Measurements from ENCODE around the gene THRB.

Gene THRB

DNA sequence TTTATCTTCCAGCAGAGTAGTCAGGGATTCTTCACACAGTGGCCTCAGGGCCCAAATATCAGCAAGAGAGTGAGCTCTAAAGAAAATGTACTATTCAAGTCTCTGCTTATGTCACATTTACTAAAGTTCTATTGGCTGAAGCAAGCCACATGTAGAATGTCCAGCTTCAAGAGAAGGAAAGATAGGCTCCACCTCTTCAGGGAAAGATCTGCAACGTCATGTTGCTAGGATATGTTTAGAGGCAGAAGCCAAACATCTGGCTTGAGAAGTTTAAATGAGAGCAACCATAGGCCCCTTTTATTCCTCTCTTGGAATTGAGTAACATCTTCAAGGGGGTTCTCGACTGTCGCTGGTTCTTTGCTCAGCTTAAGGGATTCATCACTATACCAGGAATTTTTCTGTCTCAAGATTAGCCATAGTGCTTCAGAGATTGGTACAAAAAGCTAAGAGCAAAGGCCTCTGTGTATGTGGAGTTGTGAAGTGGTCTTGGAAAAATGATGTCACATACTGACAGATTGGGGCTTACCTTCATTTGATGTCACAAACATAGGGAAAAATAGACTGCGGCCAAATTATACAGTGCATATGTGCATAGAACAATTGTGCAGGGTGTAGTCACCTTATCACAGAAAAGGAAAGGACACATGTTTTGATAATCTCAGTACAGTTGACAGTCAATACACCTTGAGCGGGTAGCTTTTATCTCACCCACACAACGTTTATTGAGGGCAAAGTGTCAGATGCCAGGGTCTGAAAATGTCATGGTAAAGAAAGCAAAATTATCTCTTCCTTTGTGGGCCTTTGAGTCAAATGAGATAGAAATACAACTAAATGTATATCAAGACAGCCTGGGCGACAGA is 11.3 kb upstream of the THRB start:
- Mint-ChIP-seq H3K27ac (no peak overlapping the region), H3K36me3 (ENCODE audit: low read depth) (no peaks in the 10 kb centered on the region), H3K4me1 (ENCODE audit: low read depth) (peaks cover 22% of the 10 kb centered on the region), H3K4me3 (no peak overlapping the region), H3K27me3 (peaks cover 3% of the 10 kb centered on the region), H3K9me3 (no peaks in the 10 kb centered on the region)
- intact Hi-C loops (cut with micrococcal nuclease), result no loop called here

DNA sequence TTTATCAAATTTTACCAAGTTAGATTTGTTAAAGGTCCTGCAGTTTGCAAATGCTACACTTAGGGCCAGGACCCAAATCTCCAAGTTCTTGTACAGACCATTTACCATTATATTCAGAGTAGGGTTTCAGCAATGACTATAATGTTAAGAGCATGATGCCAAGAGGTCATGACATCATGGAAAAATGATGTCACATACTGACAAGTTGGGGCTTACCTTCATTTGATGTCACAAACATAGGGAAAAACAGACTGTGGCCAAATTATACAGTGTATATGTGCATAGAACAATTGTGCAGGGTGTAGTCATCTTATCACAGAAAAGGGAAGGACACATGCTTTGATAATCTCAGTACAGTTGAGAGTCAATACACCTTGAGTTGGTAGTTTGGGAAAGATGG is 10.1 kb upstream of the THRB start:
- Mint-ChIP-seq H3K4me3 (no peak overlapping the region), H3K27ac (no peak overlapping the region), H3K27me3 (peaks cover 6% of the 10 kb centered on the region), H3K36me3 (ENCODE audit: low read depth) (no peaks in the 10 kb centered on the region), H3K4me1 (ENCODE audit: low read depth) (peaks cover 22% of the 10 kb centered on the region), H3K9me3 (no peaks in the 10 kb centered on the region)
- intact Hi-C loops (cut with micrococcal nuclease), result no loop called here

- intact Hi-C loops (cut with micrococcal nuclease), result no loop called here
These were observed 9.0 kb upstream of the THRB start for GRCh38 chr3:24503616-24504113.

GRCh38 chr3:24502690-24503089 is 8.0 kb upstream of the THRB start:
- Mint-ChIP-seq H3K36me3 (ENCODE audit: low read depth) (no peaks in the 10 kb centered on the region), H3K27ac (peak overlapping the region; percentile 22), H3K27me3 (peaks cover 20% of the 10 kb centered on the region), H3K4me1 (ENCODE audit: low read depth) (peaks cover 21% of the 10 kb centered on the region), H3K9me3 (no peaks in the 10 kb centered on the region), H3K4me3 (no peak overlapping the region)
- intact Hi-C loops (cut with micrococcal nuclease), result no loop called here

More at GRCh38 chr3:24503616-24504113, 9.0 kb upstream of the THRB start:
- Mint-ChIP-seq H3K36me3 (ENCODE audit: low read depth) (no peaks in the 10 kb centered on the region), H3K4me3 (no peak overlapping the region), H3K27ac (no peak overlapping the region), H3K27me3 (peaks cover 11% of the 10 kb centered on the region), H3K9me3 (no peaks in the 10 kb centered on the region), H3K4me1 (ENCODE audit: low read depth) (peaks cover 22% of the 10 kb centered on the region)

DNA sequence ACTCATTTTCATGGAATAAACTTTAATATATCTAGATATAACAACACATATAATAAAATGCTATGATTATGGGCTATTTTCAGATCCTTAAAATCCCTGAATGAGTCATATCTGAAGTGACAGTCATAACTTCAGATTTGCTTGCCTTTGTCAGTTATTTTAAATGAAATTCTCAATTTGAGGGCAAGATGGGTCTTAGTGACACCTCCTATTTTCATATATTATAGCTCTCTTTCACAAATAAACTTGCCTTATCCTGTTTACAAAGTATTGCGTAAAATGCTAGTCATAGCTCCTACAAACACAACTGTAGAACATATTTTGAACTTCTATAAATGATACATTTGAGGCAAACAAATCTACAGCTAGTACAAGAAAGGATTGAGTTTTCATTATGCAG is 6.2 kb upstream of the THRB start:
- peaks cover 18% of the 10 kb centered on the region for H3K4me1 Mint-ChIP-seq (ENCODE audit: low read depth)
- no peak overlapping the region for H3K27ac Mint-ChIP-seq
- H3K9me3 Mint-ChIP-seq, result no peaks in the 10 kb centered on the region
- H3K36me3 Mint-ChIP-seq (ENCODE audit: low read depth), result no peaks in the 10 kb centered on the region
- intact Hi-C loops (cut with micrococcal nuclease), result no loop called here
- H3K4me3 Mint-ChIP-seq, result no peak overlapping the region
- H3K27me3 Mint-ChIP-seq, result peaks cover 36% of the 10 kb centered on the region

GRCh38 chr3:24499991-24500390 is 5.3 kb upstream of the THRB start:
- Mint-ChIP-seq H3K4me3 (no peak overlapping the region), H3K4me1 (ENCODE audit: low read depth) (peaks cover 25% of the 10 kb centered on the region), H3K27me3 (peaks cover 41% of the 10 kb centered on the region), H3K27ac (no peak overlapping the region), H3K9me3 (no peaks in the 10 kb centered on the region), H3K36me3 (ENCODE audit: low read depth) (no peaks in the 10 kb centered on the region)
- intact Hi-C loops (cut with micrococcal nuclease), result no loop called here

GRCh38 chr3:24498796-24499195 is 4.1 kb upstream of the THRB start:
- Mint-ChIP-seq H3K27ac (no peak overlapping the region), H3K9me3 (no peaks in the 10 kb centered on the region)
- intact Hi-C loops (cut with micrococcal nuclease), result no loop called here

DNA sequence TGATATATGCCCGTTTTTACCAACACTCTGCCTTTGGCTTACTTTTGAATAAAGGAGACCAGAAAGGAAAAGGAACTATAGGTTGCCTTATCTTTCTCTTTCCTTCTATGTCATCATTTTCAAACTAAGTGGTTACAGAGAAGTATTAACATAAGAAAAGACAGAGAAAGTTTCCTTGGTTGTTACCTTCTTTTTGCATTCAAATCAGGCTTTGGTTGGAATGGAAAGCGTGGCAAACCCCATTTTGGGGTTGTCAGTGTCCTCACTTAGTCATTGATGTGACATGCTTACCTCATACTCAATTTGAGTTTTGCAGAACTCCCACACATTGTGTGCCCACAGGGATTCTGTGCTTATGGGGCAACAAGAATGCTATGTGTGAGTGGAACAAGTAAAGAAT is 3.7 kb upstream of the THRB start:
- intact Hi-C loops (cut with micrococcal nuclease), result no loop called here

More at GRCh38 chr3:24498796-24499195, 4.1 kb upstream of the THRB start:
- Mint-ChIP-seq H3K36me3 (ENCODE audit: low read depth) (no peaks in the 10 kb centered on the region), H3K4me1 (ENCODE audit: low read depth) (peaks cover 28% of the 10 kb centered on the region), H3K27me3 (peaks cover 51% of the 10 kb centered on the region), H3K4me3 (no peak overlapping the region)

DNA sequence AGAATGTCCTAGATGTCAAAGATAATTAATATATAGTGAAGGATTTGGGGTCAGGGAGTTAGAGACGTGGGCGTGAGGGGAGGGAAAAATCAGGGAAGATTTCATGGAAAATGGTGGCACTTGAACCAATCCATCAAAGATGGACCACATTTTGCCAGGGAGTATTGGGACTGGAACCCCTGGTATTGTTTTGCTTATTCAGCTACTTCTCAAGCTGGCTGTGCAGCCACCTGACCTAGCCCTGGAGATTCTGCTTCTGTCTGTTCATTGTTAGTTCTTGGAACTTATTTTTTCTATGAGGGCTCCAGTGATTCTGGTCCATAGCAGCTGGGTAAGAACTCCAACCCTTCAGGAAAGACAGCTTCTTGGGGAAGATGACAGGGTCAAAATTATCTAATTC is 3.3 kb upstream of the THRB start:
- peaks cover 24% of the 10 kb centered on the region for H3K4me1 Mint-ChIP-seq (ENCODE audit: low read depth)
- no peaks in the 10 kb centered on the region for H3K36me3 Mint-ChIP-seq (ENCODE audit: low read depth)
- H3K4me3 Mint-ChIP-seq, result no peak overlapping the region
- H3K27ac Mint-ChIP-seq, result no peak overlapping the region
- peaks cover 59% of the 10 kb centered on the region for H3K27me3 Mint-ChIP-seq
- intact Hi-C loops (cut with micrococcal nuclease), result no loop called here
- no peaks in the 10 kb centered on the region for H3K9me3 Mint-ChIP-seq

More for the DNA sequence above, 3.7 kb upstream of the THRB start:
- H3K4me3 Mint-ChIP-seq, result no peak overlapping the region
- H3K9me3 Mint-ChIP-seq, result no peaks in the 10 kb centered on the region
- peaks cover 29% of the 10 kb centered on the region for H3K4me1 Mint-ChIP-seq (ENCODE audit: low read depth)
- H3K27me3 Mint-ChIP-seq, result peaks cover 55% of the 10 kb centered on the region
- no peak overlapping the region for H3K27ac Mint-ChIP-seq
- H3K36me3 Mint-ChIP-seq (ENCODE audit: low read depth), result no peaks in the 10 kb centered on the region

- H3K36me3 Mint-ChIP-seq (ENCODE audit: low read depth), result no peaks in the 10 kb centered on the region
- no peaks in the 10 kb centered on the region for H3K9me3 Mint-ChIP-seq
- no peak overlapping the region for H3K4me3 Mint-ChIP-seq
- intact Hi-C loops (cut with micrococcal nuclease), result no loop called here
- peaks cover 69% of the 10 kb centered on the region for H3K27me3 Mint-ChIP-seq
- peaks cover 19% of the 10 kb centered on the region for H3K4me1 Mint-ChIP-seq (ENCODE audit: low read depth)
- H3K27ac Mint-ChIP-seq, result no peak overlapping the region
These were observed 2.2 kb upstream of the THRB start for GRCh38 chr3:24496529-24497482.

GRCh38 chr3:24495326-24495994 is 810 bp upstream of the THRB start:
- Mint-ChIP-seq H3K27me3 (peaks cover 81% of the 10 kb centered on the region), H3K4me1 (ENCODE audit: low read depth) (peaks cover 19% of the 10 kb centered on the region), H3K9me3 (no peaks in the 10 kb centered on the region), H3K27ac (peak overlapping the region; percentile 64), H3K36me3 (ENCODE audit: low read depth) (no peaks in the 10 kb centered on the region), H3K4me3 (peak overlapping the region; percentile 86)
- intact Hi-C loops (cut with micrococcal nuclease), result no loop called here

DNA sequence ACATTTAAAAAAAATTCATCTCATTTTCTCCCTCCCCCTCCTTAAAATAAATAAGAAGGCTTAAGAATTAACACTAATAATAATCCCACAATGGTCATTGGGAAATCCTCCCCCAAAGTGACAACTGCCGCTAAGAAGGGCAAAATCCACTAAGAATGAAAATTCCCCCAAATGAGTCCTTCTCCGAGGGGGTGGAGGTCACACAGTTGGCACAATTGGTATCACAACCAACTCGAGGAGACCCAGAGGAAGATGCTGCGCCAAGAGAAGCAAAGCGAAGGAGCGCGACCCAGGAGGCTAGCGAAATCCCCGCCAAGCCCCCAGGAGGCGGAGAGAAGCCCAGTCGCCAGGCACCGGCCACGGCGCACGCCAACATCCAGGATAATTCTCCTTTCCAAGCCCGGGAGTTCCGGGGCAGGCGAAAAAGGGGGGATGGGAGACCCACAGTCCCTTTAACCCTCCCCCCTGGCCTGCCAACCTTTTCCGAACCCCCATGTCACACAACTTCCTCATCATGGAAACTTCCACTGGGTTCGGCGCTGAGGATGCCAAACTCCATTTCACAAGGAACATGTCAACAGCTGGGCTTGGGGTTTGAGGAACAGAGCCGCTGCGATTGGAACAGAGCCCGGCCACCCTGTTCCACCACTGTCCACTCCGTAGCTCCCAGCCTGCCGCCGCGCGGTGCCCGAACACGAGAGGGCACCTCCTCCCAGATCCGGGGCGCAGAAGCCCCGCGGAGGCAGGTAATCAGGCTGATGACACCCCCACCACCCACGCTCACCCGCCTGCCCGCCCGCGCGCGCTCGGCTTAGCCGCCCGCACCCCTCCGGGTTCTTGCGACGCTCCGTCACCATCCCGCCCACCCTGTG is 668 bp downstream of the THRB start:
- H3K27ac Mint-ChIP-seq, result peak overlapping the region; percentile 77
- peaks cover 19% of the 10 kb centered on the region for H3K4me1 Mint-ChIP-seq (ENCODE audit: low read depth)
- no peaks in the 10 kb centered on the region for H3K36me3 Mint-ChIP-seq (ENCODE audit: low read depth)
- intact Hi-C loops (cut with micrococcal nuclease), result no loop called here
- peak overlapping the region; percentile 86 for H3K4me3 Mint-ChIP-seq
- no peaks in the 10 kb centered on the region for H3K9me3 Mint-ChIP-seq
- H3K27me3 Mint-ChIP-seq, result peaks cover 74% of the 10 kb centered on the region

Data from dendritic cell treated with granulocyte-macrophage colony-stimulating factor and Interleukin-4, amounts not matched to agents 40 ng/mL and 50 ng/mL, for 4 days (primary cell).